K562 (cell line): ENCODE results near the gene C18orf63.

Source experiments
- BDP1 ChIP-seq: IDR thresholded peaks from 3 replicates; pipeline ENCODE4 v1.6.1; 2011; ENCODE audit not compliant: insufficient read length, insufficient read depth
- BRCA1 ChIP-seq, 2 experiments: fragments of 450-650 bp in 1 of 2; sonication (generic) in 1 of 2; formaldehyde crosslinking in 1 of 2; IDR thresholded peaks; 2 replicates each; pipeline versions ENCODE4 v1.5.0 to v1.6.1; 2017 to 2020; ENCODE audit warnings: mild to moderate bottlenecking in 1 of 2, missing genetic modification reagents in 1 of 2
- JUN ChIP-seq, 2 experiments: sonication (generic) in 1 of 2; formaldehyde crosslinking in 1 of 2; IDR thresholded peaks; 2 replicates each; pipeline versions ENCODE4 v1.6.1 to v1.8.0; 2012 to 2022; ENCODE audit warnings: borderline replicate concordance in 2 of 2, mild to moderate bottlenecking in 2 of 2, improper control_type of control experiment in 1 of 2, low read depth in 1 of 2, low read length in 1 of 2, missing genetic modification reagents in 1 of 2
- MTA3 ChIP-seq: fragments of 450-650 bp; formaldehyde crosslinking; IDR thresholded peaks from 2 replicates; pipeline ENCODE4 v1.6.1; 2017; ENCODE audit warnings: mild to moderate bottlenecking, borderline replicate concordance
- MXI1 ChIP-seq: IDR thresholded peaks from 2 replicates; pipeline ENCODE4 v1.6.1; 2011; ENCODE audit warnings: low read depth, mild to moderate bottlenecking, improper control_type of control experiment, low read length
- NR3C1 ChIP-seq: sonication (generic); formaldehyde crosslinking; IDR thresholded peaks from 2 replicates; pipeline ENCODE4 v1.8.1; 2022; ENCODE audit warnings: missing genetic modification reagents
- RBM25 ChIP-seq: fragments of 200-400 bp; formaldehyde crosslinking; IDR thresholded peaks from 2 replicates; pipeline ENCODE4 v1.6.1; 2018; ENCODE audit warnings: low read length, low read depth, moderate library complexity; ENCODE audit not compliant: severe bottlenecking
- RFX5 ChIP-seq: IDR thresholded peaks from 2 replicates; pipeline ENCODE4 v1.6.1; 2011; ENCODE audit warnings: low read depth, mild to moderate bottlenecking, improper control_type of control experiment, low read length
- ZNF253 ChIP-seq: fragments of 250-450 bp; sonication (Bioruptor Pico); conservative IDR thresholded peaks from 2 replicates; pipeline ENCODE4 v1.6.1; 2021; ENCODE audit warnings: mild to moderate bottlenecking
- ZNF311 ChIP-seq: fragments of 250-450 bp; sonication (Bioruptor Pico); IDR thresholded peaks from 2 replicates; pipeline ENCODE4 v1.4.0; 2020; ENCODE audit warnings: mild to moderate bottlenecking, moderate library complexity
- ZNF384 ChIP-seq: IDR thresholded peaks from 2 replicates; pipeline ENCODE4 v1.6.1; 2012; ENCODE audit warnings: low read depth, low read length, improper control_type of control experiment
- ZZZ3 ChIP-seq: fragments of 450-650 bp; IDR thresholded peaks from 2 replicates; pipeline ENCODE4 v1.6.1; 2016; ENCODE audit warnings: antibody characterized with exemption, mild to moderate bottlenecking, moderate library complexity
- TF ChIP-seq, protein P1 (sequence below): sonication (generic); formaldehyde crosslinking; IDR thresholded peaks from 2 replicates; pipeline ENCODE4 v1.8.1; 2023; ENCODE audit warnings: missing genetic modification reagents, mild to moderate bottlenecking, borderline replicate concordance
- TF ChIP-seq, protein P2 (sequence below), 2 experiments: fragments of 450-650 bp; formaldehyde crosslinking in 1 of 2; IDR thresholded peaks; 2 replicates each; pipeline versions ENCODE4 v1.4.0 to v1.6.1; 2014 to 2020; ENCODE audit warnings: mild to moderate bottlenecking in 2 of 2, borderline replicate concordance in 1 of 2, low read depth in 1 of 2

DNA sequence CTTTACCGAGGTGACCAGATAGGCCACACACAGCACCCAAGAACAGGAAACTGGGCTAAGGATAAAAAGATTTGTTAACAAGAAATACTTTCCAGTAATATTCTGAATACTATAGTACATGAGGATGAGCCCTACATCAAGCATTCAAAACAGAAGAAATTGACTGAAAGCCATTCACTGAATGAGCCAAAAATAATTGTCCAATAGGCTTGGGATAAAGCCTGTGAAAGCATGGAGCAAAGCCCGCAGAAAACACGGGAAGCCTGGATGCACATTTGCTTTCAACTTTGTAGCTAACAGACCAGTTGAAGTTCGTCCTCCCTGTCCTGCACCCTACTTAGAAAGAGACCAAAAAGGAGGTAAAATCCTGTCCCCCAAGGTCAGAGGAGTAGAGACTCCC, 85.2 kb downstream of the C18orf63 start:
- TF ChIP-seq NR3C1 (CRISPR knock-in tag) (no peak), ZNF253 (no peak), BDP1 (no peak), ZNF384 (no peak), ZNF311 (no peak), RBM25 (no peak), ZZZ3 (no peak), BRCA1 (IDR thresholded peaks at IDR 0.05) (no peak), BRCA1 (CRISPR knock-in tag; IDR thresholded peaks at IDR 0.05) (no peak), JUN (IDR thresholded peaks at IDR 0.05; ENCODE audit: borderline replicate concordance, low read depth, low read length) (no peak), JUN (CRISPR knock-in tag; IDR thresholded peaks at IDR 0.05; ENCODE audit: borderline replicate concordance) (no peak), RFX5 (no peak), MTA3 (no peak), MXI1 (no peak)
- TF ChIP-seq, protein P1, sequence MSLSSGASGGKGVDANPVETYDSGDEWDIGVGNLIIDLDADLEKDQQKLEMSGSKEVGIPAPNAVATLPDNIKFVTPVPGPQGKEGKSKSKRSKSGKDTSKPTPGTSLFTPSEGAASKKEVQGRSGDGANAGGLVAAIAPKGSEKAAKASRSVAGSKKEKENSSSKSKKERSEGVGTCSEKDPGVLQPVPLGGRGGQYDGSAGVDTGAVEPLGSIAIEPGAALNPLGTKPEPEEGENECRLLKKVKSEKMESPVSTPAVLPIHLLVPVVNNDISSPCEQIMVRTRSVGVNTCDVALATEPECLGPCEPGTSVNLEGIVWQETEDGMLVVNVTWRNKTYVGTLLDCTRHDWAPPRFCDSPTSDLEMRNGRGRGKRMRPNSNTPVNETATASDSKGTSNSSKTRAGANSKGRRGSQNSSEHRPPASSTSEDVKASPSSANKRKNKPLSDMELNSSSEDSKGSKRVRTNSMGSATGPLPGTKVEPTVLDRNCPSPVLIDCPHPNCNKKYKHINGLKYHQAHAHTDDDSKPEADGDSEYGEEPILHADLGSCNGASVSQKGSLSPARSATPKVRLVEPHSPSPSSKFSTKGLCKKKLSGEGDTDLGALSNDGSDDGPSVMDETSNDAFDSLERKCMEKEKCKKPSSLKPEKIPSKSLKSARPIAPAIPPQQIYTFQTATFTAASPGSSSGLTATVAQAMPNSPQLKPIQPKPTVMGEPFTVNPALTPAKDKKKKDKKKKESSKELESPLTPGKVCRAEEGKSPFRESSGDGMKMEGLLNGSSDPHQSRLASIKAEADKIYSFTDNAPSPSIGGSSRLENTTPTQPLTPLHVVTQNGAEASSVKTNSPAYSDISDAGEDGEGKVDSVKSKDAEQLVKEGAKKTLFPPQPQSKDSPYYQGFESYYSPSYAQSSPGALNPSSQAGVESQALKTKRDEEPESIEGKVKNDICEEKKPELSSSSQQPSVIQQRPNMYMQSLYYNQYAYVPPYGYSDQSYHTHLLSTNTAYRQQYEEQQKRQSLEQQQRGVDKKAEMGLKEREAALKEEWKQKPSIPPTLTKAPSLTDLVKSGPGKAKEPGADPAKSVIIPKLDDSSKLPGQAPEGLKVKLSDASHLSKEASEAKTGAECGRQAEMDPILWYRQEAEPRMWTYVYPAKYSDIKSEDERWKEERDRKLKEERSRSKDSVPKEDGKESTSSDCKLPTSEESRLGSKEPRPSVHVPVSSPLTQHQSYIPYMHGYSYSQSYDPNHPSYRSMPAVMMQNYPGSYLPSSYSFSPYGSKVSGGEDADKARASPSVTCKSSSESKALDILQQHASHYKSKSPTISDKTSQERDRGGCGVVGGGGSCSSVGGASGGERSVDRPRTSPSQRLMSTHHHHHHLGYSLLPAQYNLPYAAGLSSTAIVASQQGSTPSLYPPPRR = no peak
- TF ChIP-seq, protein P2, sequence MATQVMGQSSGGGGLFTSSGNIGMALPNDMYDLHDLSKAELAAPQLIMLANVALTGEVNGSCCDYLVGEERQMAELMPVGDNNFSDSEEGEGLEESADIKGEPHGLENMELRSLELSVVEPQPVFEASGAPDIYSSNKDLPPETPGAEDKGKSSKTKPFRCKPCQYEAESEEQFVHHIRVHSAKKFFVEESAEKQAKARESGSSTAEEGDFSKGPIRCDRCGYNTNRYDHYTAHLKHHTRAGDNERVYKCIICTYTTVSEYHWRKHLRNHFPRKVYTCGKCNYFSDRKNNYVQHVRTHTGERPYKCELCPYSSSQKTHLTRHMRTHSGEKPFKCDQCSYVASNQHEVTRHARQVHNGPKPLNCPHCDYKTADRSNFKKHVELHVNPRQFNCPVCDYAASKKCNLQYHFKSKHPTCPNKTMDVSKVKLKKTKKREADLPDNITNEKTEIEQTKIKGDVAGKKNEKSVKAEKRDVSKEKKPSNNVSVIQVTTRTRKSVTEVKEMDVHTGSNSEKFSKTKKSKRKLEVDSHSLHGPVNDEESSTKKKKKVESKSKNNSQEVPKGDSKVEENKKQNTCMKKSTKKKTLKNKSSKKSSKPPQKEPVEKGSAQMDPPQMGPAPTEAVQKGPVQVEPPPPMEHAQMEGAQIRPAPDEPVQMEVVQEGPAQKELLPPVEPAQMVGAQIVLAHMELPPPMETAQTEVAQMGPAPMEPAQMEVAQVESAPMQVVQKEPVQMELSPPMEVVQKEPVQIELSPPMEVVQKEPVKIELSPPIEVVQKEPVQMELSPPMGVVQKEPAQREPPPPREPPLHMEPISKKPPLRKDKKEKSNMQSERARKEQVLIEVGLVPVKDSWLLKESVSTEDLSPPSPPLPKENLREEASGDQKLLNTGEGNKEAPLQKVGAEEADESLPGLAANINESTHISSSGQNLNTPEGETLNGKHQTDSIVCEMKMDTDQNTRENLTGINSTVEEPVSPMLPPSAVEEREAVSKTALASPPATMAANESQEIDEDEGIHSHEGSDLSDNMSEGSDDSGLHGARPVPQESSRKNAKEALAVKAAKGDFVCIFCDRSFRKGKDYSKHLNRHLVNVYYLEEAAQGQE (IDR thresholded peaks at IDR 0.05; ENCODE audit: borderline replicate concordance) = no peak
- TF ChIP-seq, protein P2 (CRISPR knock-in tag; IDR thresholded peaks at IDR 0.05; ENCODE audit: low read depth) = no peak
